Upper lobe of left lung (tissue), 6 donors: ENCODE data around the gene KLHL7. TPM values are rescaled to one million over a fixed set of nuclear protein-coding genes. Genes with fewer than 3 reads are reported as not detected.
A peak's percentile ranks its signal among the peaks of the same experiment; 100 is the strongest.

Experiments
- ATAC-seq, 2 donors: fragments of 200-7000 bp; cut with Tn5 transposase; one replicate each; pipeline ENCODE4 v1.9.1; 2022; ENCODE audit warnings: mild to moderate bottlenecking in 2 of 2, moderate library complexity in 2 of 2; ENCODE audit not compliant: low FRiP score in 2 of 2
- DNase-seq, 2 donors: peaks; one replicate each; pipeline ENCODE4 v3.0.0-alpha.2; 2019 to 2020
- H3K27ac ChIP-seq, 4 donors: fragments of 200-600 bp; sonication (generic); one replicate each; pipeline ENCODE4 v1.5.1; 2016 to 2019
- H3K27me3 ChIP-seq, 4 donors: fragments of 200-600 bp; sonication (generic); one replicate each; pipeline ENCODE4 v1.5.1; 2017 to 2019
- H3K36me3 ChIP-seq, 4 donors: fragments of 200-600 bp; sonication (generic); one replicate each; pipeline ENCODE4 v1.5.1; 2016 to 2019
- H3K4me1 ChIP-seq, 4 donors: fragments of 200-600 bp; sonication (generic); one replicate each; pipeline ENCODE4 v1.5.1; 2018 to 2019
- H3K4me3 ChIP-seq, 4 donors: fragments of 200-600 bp; sonication (generic); one replicate each; pipeline ENCODE4 v1.5.1; 2017 to 2019; ENCODE audit warnings: mild to moderate bottlenecking in 2 of 4, moderate library complexity in 1 of 4
- H3K9me3 ChIP-seq, 4 donors: fragments of 200-600 bp; sonication (generic); one replicate each; pipeline ENCODE4 v1.5.1; 2018 to 2019
- EP300 ChIP-seq, 4 donors: sonication (generic); formaldehyde crosslinking; IDR thresholded peaks; one replicate each; pipeline ENCODE4 v1.5.1; 2017; ENCODE audit warnings: antibody characterized with exemption in 4 of 4, control low read depth in 2 of 4
- POLR2A ChIP-seq, 4 donors: fragments of 450-650 bp; IDR thresholded peaks; one replicate each; pipeline ENCODE4 v1.5.1; 2016 to 2017; ENCODE audit warnings: antibody characterized with exemption in 4 of 4, mild to moderate bottlenecking in 2 of 4
- POLR2AphosphoS5 ChIP-seq, 2 donors: sonication (generic); formaldehyde crosslinking; IDR thresholded peaks; one replicate each; pipeline ENCODE4 v1.5.1; 2017; ENCODE audit warnings: antibody characterized with exemption in 2 of 2
- WGBS, 2 donors: methylation state at CpG; one replicate each; pipeline ENCODE4 v1.1.5; 2017 to 2018; 5-methylcytosine and 5-hydroxymethylcytosine counted together
- total RNA-seq, 6 donors: library from RNA; depleted of rRNA in 4 of 6; stranded (reverse); fragments of >200 nt in 4 of 6; gene quantifications; one replicate each; pipeline versions ENCODE4 v1.1.0 to v1.2.1, GENCODE V29; 2016 to 2021
- TF ChIP-seq, protein P1 (sequence below), 6 experiments: fragments of 450-650 bp in 4 of 6; fragments of 200-600 bp in 2 of 6; sonication (generic) in 2 of 6; IDR thresholded peaks; one replicate each; pipeline ENCODE4 v1.5.1; 2016 to 2019; ENCODE audit warnings: antibody characterized with exemption in 6 of 6
- donor health status: DM: no; HTN: no; CAD: no; lungs with moderate emphysema.
- donor health status: DM: no; HTN: yes; CAD: no; lungs with severe emphysema.

KLHL7 gene
- total RNA-seq, 6 donors from 2014 or later: 18.6 to 43.8 (median 23.9) TPM

DNA sequence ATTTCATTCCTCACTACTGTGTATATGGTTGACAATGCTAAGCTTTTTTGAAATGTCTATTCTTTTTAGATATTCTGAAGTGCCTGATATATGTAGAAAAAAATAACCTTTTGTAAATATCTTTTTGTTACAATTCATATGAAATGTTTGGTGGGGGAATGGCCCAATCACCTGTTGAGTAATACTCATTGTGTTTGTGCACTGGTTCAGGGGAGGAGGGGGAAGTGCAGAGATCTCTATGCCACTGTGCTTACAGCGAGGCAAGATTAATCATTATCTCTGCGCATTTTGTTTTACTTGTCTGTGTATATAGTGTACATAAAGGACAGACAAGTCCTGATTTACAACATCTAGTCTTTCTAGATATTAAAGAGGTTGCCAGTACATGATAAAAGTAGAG, 101.4 kb downstream of the KLHL7 start:
- peak in 1 of 2 donors; percentile 49 for ATAC-seq

DNA sequence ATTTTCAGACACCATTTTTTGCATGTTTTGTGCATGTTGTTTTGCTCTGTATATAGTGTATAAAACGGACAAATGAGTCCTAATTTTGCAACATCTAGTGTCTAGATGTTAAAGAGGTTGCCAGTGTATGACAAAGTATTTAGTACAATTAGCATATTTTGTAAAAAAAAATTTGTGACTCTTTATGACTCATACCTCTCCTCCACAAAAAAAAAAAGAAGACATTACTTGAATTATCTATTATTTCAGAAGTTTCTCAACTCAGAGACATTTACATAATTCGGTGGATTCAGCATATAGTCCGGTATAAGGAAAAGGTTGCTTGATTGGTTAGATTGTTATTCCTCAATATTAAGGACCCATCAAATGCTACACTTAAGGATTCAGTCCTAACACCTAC, 102.3 kb downstream of the KLHL7 start:
- Histone ChIP-seq H3K4me3 (no peak overlapping the region), H3K9me3 (no peaks in the 10 kb centered on the region), H3K27me3 (no peaks in the 10 kb centered on the region), H3K36me3 (no peaks in the 10 kb centered on the region), H3K27ac (no peak overlapping the region), H3K4me1 (peaks cover 4 to 13% (median 9%) of the 10 kb centered on the region in 4 donors)
- TF ChIP-seq POLR2A (IDR thresholded peaks at IDR 0.05): no peak
- TF ChIP-seq, protein P1, sequence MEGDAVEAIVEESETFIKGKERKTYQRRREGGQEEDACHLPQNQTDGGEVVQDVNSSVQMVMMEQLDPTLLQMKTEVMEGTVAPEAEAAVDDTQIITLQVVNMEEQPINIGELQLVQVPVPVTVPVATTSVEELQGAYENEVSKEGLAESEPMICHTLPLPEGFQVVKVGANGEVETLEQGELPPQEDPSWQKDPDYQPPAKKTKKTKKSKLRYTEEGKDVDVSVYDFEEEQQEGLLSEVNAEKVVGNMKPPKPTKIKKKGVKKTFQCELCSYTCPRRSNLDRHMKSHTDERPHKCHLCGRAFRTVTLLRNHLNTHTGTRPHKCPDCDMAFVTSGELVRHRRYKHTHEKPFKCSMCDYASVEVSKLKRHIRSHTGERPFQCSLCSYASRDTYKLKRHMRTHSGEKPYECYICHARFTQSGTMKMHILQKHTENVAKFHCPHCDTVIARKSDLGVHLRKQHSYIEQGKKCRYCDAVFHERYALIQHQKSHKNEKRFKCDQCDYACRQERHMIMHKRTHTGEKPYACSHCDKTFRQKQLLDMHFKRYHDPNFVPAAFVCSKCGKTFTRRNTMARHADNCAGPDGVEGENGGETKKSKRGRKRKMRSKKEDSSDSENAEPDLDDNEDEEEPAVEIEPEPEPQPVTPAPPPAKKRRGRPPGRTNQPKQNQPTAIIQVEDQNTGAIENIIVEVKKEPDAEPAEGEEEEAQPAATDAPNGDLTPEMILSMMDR (IDR thresholded peaks at IDR 0.05): no peak
- TF ChIP-seq POLR2AphosphoS5 (IDR thresholded peaks at IDR 0.05): no peak
- no peak for TF ChIP-seq EP300 (IDR thresholded peaks at IDR 0.05)
- 72 to 82% methylated on average over 3 of the region's 3 CpGs for WGBS, 2 donors
- DNase-seq: no peak
- ATAC-seq: no peak

More for the DNA sequence above, 101.4 kb downstream of the KLHL7 start:
- TF ChIP-seq POLR2A (IDR thresholded peaks at IDR 0.05) (no peak), EP300 (IDR thresholded peaks at IDR 0.05) (no peak), POLR2AphosphoS5 (IDR thresholded peaks at IDR 0.05) (no peak)
- TF ChIP-seq, protein P1 (IDR thresholded peaks at IDR 0.05): no peak
- Histone ChIP-seq H3K27me3 (no peaks in the 10 kb centered on the region), H3K4me1 (peaks cover 4 to 13% (median 9%) of the 10 kb centered on the region in 4 donors), H3K4me3 (no peak overlapping the region), H3K9me3 (no peaks in the 10 kb centered on the region), H3K36me3 (no peaks in the 10 kb centered on the region), H3K27ac (no peak overlapping the region)
- no peak for DNase-seq
- 76 to 84% methylated on average over 2 of the region's 2 CpGs for WGBS, 2 donors

DNA sequence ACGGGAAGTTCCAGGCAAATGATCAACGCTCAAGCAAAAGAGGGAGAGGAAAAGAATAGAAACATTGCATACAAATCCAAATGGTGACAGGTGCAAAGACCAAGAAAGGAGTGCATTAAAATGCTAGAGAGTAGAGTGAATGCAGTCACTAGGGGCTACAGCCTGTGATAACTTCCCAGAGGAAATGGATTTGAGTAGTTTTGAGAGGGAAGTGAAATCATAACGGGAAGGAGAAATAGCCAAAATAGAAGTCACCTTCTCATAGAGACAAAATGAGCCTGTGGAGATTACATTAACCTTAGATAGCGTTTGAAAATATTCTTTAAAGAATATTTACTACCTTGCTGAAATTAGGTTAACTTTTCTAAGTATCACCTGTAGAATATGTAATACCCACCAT, 102.7 kb downstream of the KLHL7 start:
- no peak overlapping the region for H3K4me3 ChIP-seq
- no peaks in the 10 kb centered on the region for H3K36me3 ChIP-seq
- H3K9me3 ChIP-seq: no peaks in the 10 kb centered on the region
- WGBS, 2 donors: 79 to 80% methylated on average over 4 of the region's 4 CpGs
- no peaks in the 10 kb centered on the region for H3K27me3 ChIP-seq
- no peak for TF ChIP-seq POLR2AphosphoS5 (IDR thresholded peaks at IDR 0.05)
- no peak for TF ChIP-seq POLR2A (IDR thresholded peaks at IDR 0.05)
- no peak overlapping the region for H3K27ac ChIP-seq
- DNase-seq (no peak), ATAC-seq (no peak)
- H3K4me1 ChIP-seq: peaks cover 4 to 13% (median 9%) of the 10 kb centered on the region in 4 donors

DNA sequence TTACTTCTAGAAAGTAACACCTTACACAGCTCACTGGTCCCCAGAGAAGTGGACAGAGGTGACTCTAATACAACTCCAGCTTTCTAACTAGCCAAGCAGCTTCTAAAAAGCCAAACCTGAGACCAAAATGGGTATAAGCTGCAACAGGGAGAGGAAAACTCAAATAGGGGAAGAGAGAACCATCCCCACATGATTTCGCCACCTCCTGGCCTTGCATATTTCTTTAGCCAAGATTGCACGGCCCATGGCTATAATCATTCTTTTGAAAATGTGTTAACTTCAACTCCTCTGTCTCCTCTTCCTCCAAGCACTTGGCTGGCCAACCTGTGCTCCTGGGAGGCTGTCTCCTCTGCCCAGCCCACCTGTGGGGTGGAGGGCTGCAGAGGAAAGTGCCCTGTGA, 104.9 kb downstream of the KLHL7 start:
- DNase-seq (peak in 1 of 2 donors; percentile 31), ATAC-seq (peak in 1 of 2 donors; percentile 42)
- no peaks in the 10 kb centered on the region for H3K9me3 ChIP-seq
- no peaks in the 10 kb centered on the region for H3K27me3 ChIP-seq
- TF ChIP-seq EP300 (IDR thresholded peaks at IDR 0.05) (no peak), POLR2A (IDR thresholded peaks at IDR 0.05) (no peak), POLR2AphosphoS5 (IDR thresholded peaks at IDR 0.05) (no peak)
- TF ChIP-seq, protein P1 (IDR thresholded peaks at IDR 0.05): no peak
- no peaks in the 10 kb centered on the region for H3K36me3 ChIP-seq
- peak overlapping the region in 1 of 4 donors; percentile 67 for H3K27ac ChIP-seq
- H3K4me3 ChIP-seq: no peak overlapping the region
- peaks cover 4 to 13% (median 9%) of the 10 kb centered on the region in 4 donors for H3K4me1 ChIP-seq
- 56 to 72% methylated on average over 2 of the region's 2 CpGs for WGBS, 2 donors

DNA sequence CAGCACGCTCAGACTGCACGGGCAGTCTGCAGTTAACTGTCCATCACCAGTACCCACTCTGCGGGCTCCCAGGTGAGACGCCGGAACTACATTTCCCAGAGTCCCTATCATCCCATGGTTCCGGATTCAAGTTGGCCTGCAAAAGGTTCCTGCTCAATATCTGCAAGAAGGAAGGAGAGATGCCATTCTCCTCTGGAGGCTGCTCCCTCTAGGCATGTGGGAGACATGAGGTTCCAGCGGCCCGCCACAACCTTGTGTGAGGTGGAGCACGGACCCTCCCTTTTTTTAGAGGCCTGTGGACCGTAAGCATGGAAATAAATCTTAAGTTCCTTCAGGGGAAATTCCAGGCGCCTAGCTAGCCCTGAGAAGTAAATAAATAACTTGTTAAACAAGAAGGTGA, 106.0 kb downstream of the KLHL7 start:
- Histone ChIP-seq H3K4me1 (peaks cover 0 to 6% (median 2%) of the 10 kb centered on the region in 4 donors), H3K36me3 (no peaks in the 10 kb centered on the region), H3K9me3 (no peaks in the 10 kb centered on the region), H3K27me3 (no peaks in the 10 kb centered on the region), H3K27ac (no peak overlapping the region), H3K4me3 (no peak overlapping the region)
- 67 to 70% methylated on average over 11 of the region's 11 CpGs for WGBS, 2 donors
- DNase-seq (no peak), ATAC-seq (no peak)
- TF ChIP-seq POLR2AphosphoS5 (IDR thresholded peaks at IDR 0.05): no peak
- TF ChIP-seq, protein P1 (IDR thresholded peaks at IDR 0.05): no peak
- no peak for TF ChIP-seq EP300 (IDR thresholded peaks at IDR 0.05)
- no peak for TF ChIP-seq POLR2A (IDR thresholded peaks at IDR 0.05)
